ENCODE data around the gene ZW10. TPM values are rescaled to one million over a fixed set of nuclear protein-coding genes. Genes with fewer than 3 reads are reported as not detected.
"Not testable (repeated sequence)": the region's sequence is repeated elsewhere in the genome, so short reads cannot be mapped to it uniquely, and the experiment has no call there.

The ZW10 gene, protein sequence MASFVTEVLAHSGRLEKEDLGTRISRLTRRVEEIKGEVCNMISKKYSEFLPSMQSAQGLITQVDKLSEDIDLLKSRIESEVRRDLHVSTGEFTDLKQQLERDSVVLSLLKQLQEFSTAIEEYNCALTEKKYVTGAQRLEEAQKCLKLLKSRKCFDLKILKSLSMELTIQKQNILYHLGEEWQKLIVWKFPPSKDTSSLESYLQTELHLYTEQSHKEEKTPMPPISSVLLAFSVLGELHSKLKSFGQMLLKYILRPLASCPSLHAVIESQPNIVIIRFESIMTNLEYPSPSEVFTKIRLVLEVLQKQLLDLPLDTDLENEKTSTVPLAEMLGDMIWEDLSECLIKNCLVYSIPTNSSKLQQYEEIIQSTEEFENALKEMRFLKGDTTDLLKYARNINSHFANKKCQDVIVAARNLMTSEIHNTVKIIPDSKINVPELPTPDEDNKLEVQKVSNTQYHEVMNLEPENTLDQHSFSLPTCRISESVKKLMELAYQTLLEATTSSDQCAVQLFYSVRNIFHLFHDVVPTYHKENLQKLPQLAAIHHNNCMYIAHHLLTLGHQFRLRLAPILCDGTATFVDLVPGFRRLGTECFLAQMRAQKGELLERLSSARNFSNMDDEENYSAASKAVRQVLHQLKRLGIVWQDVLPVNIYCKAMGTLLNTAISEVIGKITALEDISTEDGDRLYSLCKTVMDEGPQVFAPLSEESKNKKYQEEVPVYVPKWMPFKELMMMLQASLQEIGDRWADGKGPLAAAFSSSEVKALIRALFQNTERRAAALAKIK
- total RNA-seq = 23.3 and 31.6 TPM in 2 replicates

DNA sequence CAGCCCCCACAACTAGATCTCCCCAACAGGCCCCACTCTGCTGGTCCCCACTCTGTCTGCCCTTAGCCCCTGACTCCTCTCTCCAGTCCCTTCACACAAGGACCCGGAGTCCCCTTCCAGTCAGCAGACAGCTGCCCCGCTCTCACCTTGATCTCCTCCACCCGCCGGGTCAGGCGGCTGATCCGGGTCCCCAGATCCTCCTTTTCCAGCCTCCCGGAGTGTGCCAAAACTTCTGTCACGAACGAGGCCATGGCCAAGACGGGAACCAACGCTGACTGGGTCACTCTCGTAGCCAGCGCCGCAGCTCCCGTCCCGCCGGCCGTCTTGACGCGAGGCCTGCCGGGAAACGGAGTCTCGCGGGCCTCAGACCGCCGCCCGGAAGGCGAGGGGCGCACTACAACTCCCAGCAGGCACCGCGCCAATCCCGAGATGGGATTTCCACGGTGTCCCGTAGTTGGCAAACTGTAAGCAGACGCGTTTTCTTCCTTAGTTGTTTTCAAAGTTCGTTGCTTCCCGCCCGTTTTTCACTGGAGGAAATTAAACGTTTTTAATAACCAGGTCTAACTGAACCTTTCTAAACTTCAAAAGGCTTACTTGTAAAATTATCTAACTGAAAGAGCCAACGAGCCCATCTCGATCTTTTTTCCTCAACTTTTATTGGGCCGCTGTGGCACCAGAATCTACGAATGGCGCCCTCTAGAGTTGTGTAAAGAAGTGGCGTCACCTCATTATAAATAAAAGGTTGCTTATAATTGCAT is at the start of gene ZW10:
Gene ZW10 (minus strand): TSS at position 277 of the 758 bp plus-strand sequence. CDS start 26 bp downstream, at position 251.
- DNase-seq = peak; percentile 99

DNA sequence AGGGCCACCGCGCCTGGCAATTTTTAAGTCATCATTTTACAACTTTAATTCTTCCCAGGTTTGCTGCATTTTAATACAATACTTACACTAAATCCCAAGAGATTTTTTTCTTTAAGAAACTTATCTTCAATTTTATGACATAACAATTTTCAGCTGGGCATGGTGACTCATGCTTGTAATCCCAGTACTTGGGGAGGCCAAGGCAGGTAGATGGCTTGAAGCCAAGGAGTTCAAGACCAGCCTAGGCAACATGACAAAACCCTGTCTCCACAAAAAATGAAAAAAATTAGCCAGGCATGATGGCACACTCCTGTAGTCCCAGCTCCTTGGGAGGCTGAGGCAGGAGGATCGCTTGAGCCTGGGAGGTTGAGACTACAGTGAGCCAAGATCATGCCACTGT is 44.9 kb upstream of the ZW10 start:
- no peak for DNase-seq

DNA sequence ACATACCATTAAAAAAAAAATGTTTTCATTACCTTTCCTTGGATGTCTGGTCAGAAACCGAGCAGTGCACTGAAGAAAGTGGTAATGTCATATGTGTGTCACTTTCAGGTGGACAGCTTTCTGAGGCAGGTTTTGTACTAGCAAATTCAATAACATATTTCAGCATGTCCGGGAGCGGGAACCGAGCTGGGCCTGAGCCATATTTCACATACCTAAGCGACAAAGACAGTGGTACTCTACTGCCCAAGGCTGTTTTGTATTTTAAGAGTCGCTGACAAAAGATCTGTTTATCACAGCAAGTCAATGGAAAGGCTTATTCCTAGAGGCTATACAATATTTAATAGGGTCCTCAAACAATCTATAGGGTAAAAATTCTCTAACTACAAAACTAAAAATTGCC is 44.1 kb upstream of the ZW10 start:
- DNase-seq = no peak

DNA sequence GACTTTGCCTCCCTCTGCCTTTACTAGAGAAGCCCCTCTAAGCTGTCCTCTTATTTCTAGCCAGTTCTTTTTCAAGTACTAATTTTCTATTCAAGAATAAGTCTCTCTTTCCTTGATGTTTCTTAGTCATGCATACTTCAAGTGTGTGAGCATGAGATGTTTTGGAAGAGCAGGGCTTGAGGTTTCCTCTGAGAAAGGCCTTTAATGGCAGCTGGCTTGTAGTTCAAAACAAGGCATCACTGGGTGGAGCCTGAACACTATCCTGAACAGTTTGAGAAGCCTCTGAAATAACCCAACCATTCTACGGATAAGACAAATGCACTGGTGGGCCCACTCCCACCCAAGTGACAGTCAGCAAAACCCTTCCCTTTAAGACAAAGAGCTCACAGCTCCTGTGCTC is 43.7 kb upstream of the ZW10 start:
- DNase-seq = no peak

DNA sequence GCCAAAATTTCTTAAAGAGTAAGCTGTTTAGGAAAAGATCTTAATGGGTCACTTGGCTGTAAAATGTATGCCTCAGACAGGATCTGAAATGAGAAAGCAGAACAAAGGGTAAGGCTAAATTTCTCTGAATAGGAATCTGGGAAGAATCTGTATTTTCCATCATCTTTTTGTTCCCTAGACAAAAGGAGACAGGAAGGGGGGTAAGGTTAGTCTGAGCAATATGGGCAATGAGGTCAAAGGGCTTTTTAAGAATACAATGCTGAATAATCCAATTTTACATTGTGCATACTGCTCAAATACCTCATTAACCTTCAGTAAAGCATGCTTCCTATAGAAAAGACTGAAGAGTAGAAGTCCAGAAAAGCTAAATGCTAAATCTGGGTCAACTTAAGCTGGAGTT is 40.7 kb upstream of the ZW10 start:
- DNase-seq = peak; percentile 46

DNA sequence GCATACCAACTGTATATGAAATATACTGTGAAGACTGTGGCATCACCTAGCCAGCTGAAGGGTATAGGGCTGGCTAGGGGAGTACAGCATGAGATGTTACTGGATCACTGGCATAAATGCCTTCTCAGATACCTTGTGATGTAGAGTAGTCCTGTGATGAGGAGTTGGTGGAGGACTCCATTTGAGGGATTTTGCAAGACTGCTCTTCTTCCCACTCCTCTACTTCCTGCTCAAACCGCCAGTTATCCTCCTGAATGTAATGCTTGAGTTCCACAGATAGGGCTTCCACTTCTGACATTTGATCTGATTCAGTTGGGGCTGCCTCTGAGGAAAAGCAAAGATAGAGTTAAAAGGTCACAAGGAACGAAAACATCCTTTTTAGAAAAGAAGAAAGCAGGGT is 35.4 kb upstream of the ZW10 start:
- no peak for DNase-seq

DNA sequence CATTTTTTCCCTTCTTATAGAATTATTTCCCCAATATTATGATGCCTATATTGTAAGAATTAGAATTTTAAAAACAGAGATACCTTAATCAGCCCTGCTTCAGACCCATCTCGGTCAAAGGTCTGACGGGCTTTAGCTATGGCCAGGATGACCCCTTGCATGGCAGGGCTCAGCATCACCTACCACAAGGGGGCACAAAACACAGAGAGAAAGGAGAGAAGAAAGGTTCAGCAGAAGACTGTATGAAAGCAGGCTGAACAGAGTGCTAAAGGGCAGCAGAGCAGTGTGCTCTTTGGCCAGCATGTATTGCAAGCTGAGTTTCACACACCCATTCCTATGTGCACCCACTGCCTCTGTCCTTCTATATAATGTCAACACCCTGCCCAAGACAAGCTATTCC is 32.9 kb upstream of the ZW10 start:
- DNase-seq = peak; percentile 64

DNA sequence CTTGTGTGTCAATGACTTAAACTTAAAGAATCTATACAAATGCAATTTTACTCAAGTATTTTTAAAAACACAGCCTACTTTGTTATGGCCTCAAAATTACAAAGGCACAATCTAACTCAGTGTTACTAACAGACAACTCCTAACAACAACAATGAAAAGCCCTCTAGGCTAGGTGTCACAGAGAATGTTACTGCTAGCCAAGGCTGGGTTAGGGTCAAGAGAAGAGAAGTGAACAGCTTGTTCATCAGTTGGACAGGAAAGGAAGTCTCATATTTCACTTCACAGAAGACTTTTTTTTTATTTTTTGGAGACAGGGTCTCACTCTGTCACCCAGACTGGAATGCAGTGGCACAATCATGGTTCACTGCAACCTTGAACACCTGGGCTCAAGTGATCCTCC is 32.1 kb upstream of the ZW10 start:
- no peak for DNase-seq

DNA sequence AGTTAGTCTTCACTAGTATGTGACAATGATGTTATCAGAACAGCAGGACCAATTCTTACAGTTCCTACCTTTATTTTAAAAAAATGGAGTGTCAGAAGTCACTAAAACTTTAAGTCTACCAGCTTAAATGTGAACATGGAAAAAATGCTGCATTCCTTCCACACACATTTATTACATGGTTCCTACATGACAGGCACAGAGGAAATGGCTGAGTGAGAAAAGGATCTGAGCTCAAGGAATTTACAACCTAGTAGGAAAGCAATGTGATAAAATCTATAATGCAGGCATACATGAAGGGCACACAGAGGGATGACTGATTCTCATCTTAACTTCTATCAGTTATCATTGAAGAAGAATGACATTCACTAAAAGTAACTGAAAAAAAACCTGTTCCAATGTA is 29.1 kb upstream of the ZW10 start:
- no peak for DNase-seq

DNA sequence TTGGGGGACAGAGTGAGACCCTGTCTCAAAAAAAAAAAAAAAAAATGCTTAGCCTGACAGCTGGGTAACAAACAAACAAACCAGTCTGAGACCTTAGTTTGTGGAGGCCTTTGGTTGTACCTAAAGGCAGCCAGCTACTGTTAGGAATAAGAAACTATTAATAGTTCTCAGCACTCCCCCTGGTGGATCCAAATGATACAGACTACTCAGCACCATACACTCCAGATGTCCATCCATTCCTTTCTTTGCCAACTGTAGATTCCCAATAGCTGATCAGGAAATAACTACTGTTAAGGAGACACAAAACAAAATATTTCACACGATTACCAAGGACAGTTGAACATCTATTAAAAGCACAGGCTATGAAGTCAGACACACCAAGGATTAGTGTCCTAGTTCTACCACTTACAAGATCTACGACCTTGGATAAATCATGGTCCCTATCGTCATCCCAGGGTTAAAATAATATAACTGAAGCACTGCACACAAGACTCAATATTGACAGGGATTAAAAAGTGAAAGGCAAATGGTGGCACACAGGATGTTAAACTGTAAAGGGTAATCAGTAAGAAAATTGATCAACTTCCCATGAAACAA is 23.3 kb upstream of the ZW10 start:
- peak; percentile 67 for DNase-seq

DNA sequence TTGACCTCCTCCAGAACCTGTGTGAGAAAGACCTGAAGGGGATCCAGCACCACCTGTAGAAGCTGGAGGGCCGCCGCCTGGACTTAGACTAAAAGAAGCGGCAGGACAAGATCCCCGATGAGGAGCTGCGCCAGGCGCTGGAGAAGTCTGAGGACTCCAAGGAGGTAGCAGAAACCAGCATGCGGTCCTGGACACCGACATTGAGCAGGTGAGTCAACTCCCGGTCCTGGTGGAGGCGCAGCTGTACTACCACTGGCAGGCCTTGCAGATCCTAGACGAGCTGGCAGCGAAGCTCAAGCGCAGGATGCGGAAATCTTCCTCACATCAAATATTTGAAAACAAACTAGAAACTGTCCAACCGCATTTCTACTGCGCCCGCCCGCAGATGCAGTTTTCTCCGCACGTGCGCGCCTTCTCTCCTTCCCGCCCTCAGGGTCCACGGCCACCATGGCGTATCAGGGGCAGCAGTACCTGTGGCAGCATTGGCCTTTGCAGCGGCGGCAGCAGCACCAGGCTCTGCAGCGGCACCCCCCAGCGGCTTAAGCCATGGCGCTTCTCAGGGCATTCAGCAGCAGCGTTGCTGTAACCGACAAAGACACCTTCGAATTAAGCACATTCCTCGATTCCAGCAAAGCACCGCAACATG is 16.3 kb upstream of the ZW10 start:
- DNase-seq = no peak

DNA sequence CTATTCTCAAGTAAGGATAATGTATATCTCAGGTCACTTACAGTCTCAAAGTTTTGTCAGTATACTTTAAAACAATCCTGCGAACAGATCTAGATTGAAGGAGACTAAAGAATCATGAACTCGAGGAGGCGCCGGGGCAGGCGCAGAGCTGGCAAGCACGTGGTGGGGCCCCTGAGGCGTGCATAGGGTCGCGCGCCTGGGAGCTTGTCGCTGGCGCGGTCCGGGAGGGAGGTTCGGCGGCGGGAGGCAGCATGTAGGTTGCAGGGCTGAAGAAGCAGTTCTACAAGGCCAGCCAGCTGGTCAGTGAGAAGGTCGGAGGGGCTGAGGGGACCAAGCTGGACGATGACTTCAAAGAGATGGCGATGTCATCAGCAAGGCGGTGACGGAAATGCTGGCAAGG is 15.5 kb upstream of the ZW10 start:
- not testable (repeated sequence) for DNase-seq

DNA sequence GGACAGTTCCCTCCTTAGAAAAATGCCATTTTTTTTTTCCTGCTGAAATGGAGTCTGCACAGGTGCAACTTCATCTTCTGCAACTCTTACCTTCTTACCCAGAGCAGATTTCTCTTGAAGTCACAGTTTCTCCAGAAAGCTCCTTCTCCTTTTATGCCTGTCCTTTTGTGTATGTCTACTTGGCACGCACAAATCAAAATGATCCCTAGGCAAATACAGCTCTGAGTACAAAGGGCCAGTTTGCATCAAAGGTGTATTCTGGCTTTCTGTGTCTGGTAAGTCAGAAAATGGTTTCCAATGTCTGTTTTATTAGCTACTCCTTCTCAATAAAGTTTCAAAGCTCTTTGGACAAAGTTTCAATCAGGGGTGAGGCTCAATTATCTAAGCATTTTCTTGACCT is 8.6 kb upstream of the ZW10 start:
- no peak for DNase-seq

DNA sequence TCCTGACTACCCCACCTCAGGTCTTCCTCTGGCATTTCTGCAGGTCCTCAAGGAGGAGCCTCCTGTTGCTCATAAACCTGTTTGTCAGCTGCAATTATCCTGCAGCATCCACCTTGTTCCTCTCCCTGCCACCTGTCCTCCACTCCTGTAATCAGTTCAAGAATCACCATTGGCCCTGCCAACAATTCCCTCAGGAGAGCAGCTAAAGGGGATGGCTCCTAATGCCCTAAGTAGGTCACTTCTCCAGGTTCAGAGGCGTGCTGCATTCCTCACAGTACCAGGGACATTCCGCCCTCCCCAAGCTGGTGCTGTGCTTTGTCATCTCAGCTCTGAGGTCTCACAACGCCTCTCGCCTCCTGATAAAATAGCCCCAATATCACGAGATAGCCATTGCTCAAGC is 8.2 kb upstream of the ZW10 start:
- no peak for DNase-seq

DNA sequence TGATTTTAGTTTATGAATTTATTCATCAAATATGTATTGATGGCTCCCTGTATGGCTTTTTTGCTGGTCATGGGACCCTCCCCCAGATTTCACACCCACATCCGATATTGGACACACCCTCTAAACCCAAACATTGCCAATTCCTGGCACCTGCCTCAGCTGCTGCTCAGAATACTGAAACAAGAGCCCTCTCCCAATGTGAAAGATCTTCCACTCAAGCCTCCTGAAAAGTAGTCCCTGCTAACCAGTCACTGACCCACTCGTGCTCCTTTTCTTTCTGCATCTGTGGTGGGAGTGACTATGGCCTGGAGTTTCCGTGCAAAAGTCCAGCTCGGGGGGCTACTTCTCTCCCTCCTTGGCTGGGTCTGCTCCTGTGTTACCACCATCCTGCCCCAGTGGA is 6.0 kb upstream of the ZW10 start, which contains the start of gene CLDN25:
Gene CLDN25 (plus strand): TSS at position 301 of the 400 bp plus-strand sequence. CDS start 0 bp downstream, at position 301.
- DNase-seq = no peak

DNA sequence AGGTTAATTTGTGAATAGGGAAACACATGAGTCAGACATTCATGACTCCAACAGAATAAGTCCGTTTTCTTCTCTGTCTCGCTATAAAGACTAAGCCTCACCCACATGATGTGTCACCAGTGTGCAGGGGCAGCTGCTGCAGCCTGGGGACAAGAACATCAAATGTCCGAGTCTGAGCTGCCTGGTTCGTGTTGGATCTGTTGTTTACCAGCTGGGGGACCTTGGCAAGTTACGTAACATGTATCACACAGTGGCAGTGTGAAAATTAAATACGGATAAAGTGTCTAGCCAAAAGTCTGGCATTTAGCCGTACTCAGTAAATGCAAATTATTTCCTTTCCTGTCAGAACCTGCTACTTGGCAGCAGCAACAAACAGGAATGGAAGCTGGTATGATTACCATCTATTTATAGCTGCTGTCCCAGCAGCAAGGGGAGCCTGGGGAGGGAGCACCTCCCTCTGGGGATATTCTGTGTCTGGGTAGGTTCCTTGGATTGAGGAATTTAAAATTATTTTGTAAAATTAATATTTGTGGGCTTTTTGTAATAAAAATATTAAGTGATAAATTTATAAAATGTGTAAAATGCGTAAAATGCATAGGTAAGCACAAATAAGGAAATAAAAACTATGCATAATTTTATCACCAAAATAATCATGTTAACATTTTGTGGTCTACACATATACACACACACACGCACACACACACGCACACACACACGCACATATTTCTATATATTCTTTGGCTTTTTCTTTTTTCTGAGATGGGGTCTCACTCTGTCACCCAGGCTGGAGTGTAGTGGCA is 4.8 kb upstream of the ZW10 start:
- DNase-seq = peak; percentile 63

DNA sequence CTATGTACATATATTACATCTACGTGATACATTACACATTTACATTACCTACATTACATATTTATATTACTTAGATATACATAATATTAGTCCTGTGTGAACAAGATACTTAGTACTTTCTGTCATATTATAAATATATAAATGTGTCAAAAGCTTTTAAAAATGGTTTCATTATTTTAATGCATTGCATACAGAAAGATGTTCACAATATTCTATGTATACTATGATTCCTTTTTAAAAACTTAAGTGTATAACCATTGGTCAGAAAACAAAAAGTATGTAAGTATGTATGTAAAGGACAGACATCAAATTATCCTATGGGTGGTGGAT is 647 bp upstream of the ZW10 start:
- no peak for DNase-seq

DNA sequence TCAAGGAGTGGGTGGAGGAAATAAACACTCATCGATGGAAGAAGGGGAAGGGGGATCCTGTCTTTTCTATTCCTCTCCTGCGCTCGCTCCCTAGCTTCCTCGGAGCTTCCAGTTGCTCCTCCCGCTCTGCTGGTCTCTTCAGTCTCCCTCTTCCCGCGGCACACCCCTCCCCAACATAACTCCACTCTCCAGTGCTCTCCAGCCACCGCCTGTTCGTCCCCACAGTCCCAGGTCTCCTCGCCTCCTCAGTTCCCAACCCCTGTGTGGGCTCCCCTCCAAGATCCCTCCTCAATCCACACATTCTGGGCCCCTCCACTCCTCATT is 438 bp downstream of the ZW10 start:
- peak; percentile 53 for DNase-seq

DNA sequence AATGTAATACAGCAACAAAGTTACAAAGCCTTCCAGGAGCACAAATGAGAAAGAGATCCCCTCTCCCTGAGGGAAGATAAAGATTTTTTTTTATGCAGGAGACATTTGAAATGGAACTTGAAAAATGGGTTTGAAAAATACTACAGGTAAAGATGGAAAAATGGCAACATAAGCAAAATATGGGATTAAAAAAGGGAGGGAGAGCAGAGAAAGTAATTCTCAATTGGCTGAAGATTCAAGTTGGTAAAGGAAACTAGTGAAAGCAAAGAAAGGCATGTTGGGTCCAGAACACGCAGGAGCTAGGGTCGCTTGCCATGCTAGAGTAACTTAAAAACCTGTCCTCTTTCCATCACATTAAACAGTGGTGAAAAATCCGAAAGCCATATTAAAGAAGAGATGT is 1.5 kb downstream of the ZW10 start:
- no peak for DNase-seq

DNA sequence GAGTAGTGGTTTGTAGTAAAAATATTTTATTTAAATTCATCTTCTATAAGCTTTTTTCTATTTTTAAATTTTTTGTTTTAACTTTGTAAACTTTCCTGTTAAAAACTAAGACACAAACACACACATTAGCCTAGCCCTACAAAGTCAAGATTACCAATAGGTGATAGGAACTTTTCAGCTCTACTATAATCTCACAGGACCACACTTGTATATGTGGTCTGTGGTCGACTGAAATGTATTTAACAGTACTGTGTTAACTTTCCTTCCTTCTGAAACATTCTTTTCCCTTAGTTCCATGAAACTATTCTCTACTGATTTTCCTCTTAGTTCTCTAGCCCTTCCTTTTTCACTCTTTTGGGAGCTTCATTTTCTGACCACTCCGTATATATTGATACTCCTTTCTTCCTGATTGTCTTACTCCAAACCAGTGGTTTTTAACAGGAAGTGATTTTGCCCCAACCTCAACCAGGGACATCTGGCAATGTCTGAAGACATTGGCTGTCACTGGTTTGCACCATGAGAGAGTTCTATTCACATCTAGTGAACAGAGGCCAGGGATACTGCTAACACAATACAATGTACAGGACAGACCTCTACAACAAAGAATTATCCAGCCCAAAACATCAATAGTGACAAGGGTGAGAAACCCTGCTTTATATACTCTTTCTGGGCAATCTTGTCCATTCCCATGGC is 8.8 kb downstream of the ZW10 start:
- DNase-seq = no peak

DNA sequence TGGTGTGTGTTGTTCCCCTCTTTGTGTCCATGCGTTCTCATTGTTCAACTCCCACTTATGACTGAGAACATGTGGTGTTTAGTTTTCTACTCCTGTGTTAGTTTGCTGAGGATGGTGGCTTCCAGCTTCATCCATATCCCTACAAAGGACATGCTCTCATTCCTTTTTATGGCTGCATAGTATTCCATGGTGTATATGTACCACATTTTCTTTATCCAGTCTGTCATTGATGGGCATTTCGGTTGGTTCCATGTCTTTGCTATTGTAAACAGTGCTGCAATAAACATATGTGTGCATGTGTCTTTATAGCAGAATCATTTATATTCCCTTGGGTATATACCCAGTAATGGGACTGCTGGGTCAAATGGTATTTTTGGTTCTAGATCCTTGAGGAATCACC is 10.5 kb downstream of the ZW10 start:
- DNase-seq = not testable (repeated sequence)
